HepG2 (cell line): ENCODE data around the gene HOXC5. TPM values are rescaled to one million over a fixed set of nuclear protein-coding genes. Genes with fewer than 3 reads are reported as not detected.

Experiments used
- ATAC-seq: fragments of 200-7000 bp; cut with Tn5 transposase; 3 replicates; pipeline ENCODE4 v1.9.1; 2020; ENCODE audit warnings: mild to moderate bottlenecking, moderate library complexity
- BruUV-seq: library from RNA; stranded (reverse); fragments of 400-500 nt; replicated peaks from 2 replicates; lab custom pipeline; 2021; lab: Mats Ljungman, UMichigan
- CTCF ChIA-PET: fragments of 300-600 bp; formaldehyde crosslinking; extraction: SDS; loops from one replicate; lab custom pipeline; 2021; ENCODE audit warnings: low total read pairs, inconsistent platforms, low intra/inter-chr PET ratio; lab: Yijun Ruan, JAX
- POLR2A ChIA-PET: fragments of 350-600 bp; sonication (Branson Sonifier 250); formaldehyde crosslinking; loops from one replicate; lab custom pipeline; 2020; ENCODE audit warnings: antibody characterized with exemption, inconsistent platforms; lab: Yijun Ruan, JAX
- DNase-seq: peaks from one replicate; pipeline ENCODE4 v3.0.0-alpha.2; 2015; ENCODE audit warnings: low spot score
- FAIRE-seq: peaks from 3 replicates; lab custom pipeline; 2011; peaks lifted over from hg19 to GRCh38; lab: Jason Lieb, UNC
- H2AFZ ChIP-seq: one replicate; pipeline ENCODE4 v1.6.1; 2011; ENCODE audit warnings: low read length, inconsistent platforms
- H3K27ac ChIP-seq: fragments of 300-600 bp; 3 replicates; pipeline ENCODE4 v1.8.0; 2011; ENCODE audit warnings: mixed run types, mild to moderate bottlenecking, mixed read lengths, low read length, inconsistent platforms; ENCODE audit not compliant: insufficient read depth; ENCODE audit errors: extremely low read length
- H3K27me3 ChIP-seq, 2 experiments: fragments of 200-600 bp in 1 of 2; 2 replicates in 1 of 2; 3 replicates in 1 of 2; pipeline versions ENCODE4 v1.6.0 to v1.8.0; 2011; ENCODE audit warnings: low read length in 2 of 2, mild to moderate bottlenecking in 2 of 2, moderate library complexity in 2 of 2, inconsistent platforms in 1 of 2; ENCODE audit not compliant: insufficient read depth in 2 of 2, control insufficient read depth in 1 of 2
- H3K36me3 ChIP-seq, 2 experiments: fragments of 200-600 bp in 1 of 2; replicated peaks in 1 of 2; 2 replicates in 1 of 2; 3 replicates in 1 of 2; pipeline versions ENCODE4 v1.5.1 to v1.8.0; 2011; ENCODE audit warnings: low read length in 2 of 2, inconsistent platforms in 1 of 2; ENCODE audit not compliant: insufficient read depth in 2 of 2, control insufficient read depth in 1 of 2
- H3K4me1 ChIP-seq: 2 replicates; pipeline ENCODE4 v1.5.1; 2012; ENCODE audit warnings: low read length, inconsistent platforms; ENCODE audit not compliant: insufficient read depth
- H3K4me2 ChIP-seq: 2 replicates; pipeline ENCODE4 v1.6.0; 2011; ENCODE audit warnings: low read depth, low read length, inconsistent platforms
- H3K4me3 ChIP-seq, 3 experiments: fragments of 200-600 bp in 1 of 3; sonication (generic), shearing (Covaris generic) in 1 of 3; replicated peaks in 1 of 3; 2 replicates each; pipeline ENCODE4 v1.5.1; 2011 to 2016; ENCODE audit warnings: low read length in 3 of 3, inconsistent platforms in 2 of 3, low read depth in 2 of 3, mild to moderate bottlenecking in 2 of 3, control low read depth in 1 of 3, mixed read lengths in 1 of 3; ENCODE audit not compliant: insufficient read depth in 1 of 3
- H3K79me2 ChIP-seq: one replicate; pipeline ENCODE4 v1.6.1; 2011; ENCODE audit warnings: low read length, inconsistent platforms; ENCODE audit not compliant: insufficient read depth
- H3K9ac ChIP-seq: 2 replicates; pipeline ENCODE4 v1.6.0; 2011; ENCODE audit warnings: mild to moderate bottlenecking, low read depth, low read length, inconsistent platforms; ENCODE audit not compliant: insufficient read depth
- H3K9me3 ChIP-seq: 2 replicates; pipeline ENCODE4 v1.5.1; 2012; ENCODE audit warnings: mild to moderate bottlenecking, low read length
- H4K20me1 ChIP-seq: 2 replicates; pipeline ENCODE4 v1.6.0; 2011; ENCODE audit warnings: inconsistent platforms, mild to moderate bottlenecking, low read length, moderate library complexity; ENCODE audit not compliant: insufficient read depth
- HMGXB4 ChIP-seq, 2 experiments: sonication (generic) in 1 of 2; formaldehyde crosslinking in 1 of 2; IDR thresholded peaks; 2 replicates each; pipeline versions ENCODE4 v1.4.0 to v1.6.1; 2018 to 2020; ENCODE audit warnings: missing genetic modification reagents in 2 of 2, borderline replicate concordance in 1 of 2, low read depth in 1 of 2, mild to moderate bottlenecking in 1 of 2, missing biosample characterization in 1 of 2
- HNRNPLL ChIP-seq: fragments of 200-400 bp; formaldehyde crosslinking; IDR thresholded peaks from 2 replicates; pipeline ENCODE4 v1.6.1; 2017; ENCODE audit warnings: mild to moderate bottlenecking, low read depth, low read length; ENCODE audit not compliant: poor library complexity, severe bottlenecking
- HNRNPUL1 ChIP-seq: fragments of 200-400 bp; formaldehyde crosslinking; IDR thresholded peaks from 2 replicates; pipeline ENCODE4 v1.6.1; 2017; ENCODE audit warnings: low read depth, mild to moderate bottlenecking, low read length, moderate library complexity
- KDM2A ChIP-seq: sonication (generic); formaldehyde crosslinking; IDR thresholded peaks from 2 replicates; pipeline ENCODE4 v1.4.0; 2020; ENCODE audit warnings: low read depth, missing genetic modification reagents, borderline replicate concordance
- NR2F1 ChIP-seq, 2 experiments: fragments of 450-650 bp in 1 of 2; formaldehyde crosslinking in 1 of 2; IDR thresholded peaks; 2 replicates each; pipeline versions ENCODE4 v1.5.0 to v1.6.1; 2016 to 2020; ENCODE audit warnings: mild to moderate bottlenecking in 1 of 2, missing compliant biosample characterization in 1 of 2, missing genetic modification reagents in 1 of 2, moderate library complexity in 1 of 2
- RARA ChIP-seq: IDR thresholded peaks from 2 replicates; pipeline ENCODE4 v1.6.1; 2016; ENCODE audit warnings: missing genetic modification reagents, missing compliant biosample characterization
- ZNF274 ChIP-seq: sonication (generic); formaldehyde crosslinking; IDR thresholded peaks from 2 replicates; pipeline ENCODE4 v1.5.1; 2020; ENCODE audit warnings: mild to moderate bottlenecking, missing genetic modification reagents
- ZNF572 ChIP-seq: sonication (generic); formaldehyde crosslinking; IDR thresholded peaks from 2 replicates; pipeline ENCODE4 v1.5.1; 2020; ENCODE audit warnings: mild to moderate bottlenecking, missing genetic modification reagents
- WGBS: methylation state at CpG from one replicate; pipeline ENCODE4 v1.1.6; 2017; ENCODE audit warnings: low lambda C conversion rate; 5-methylcytosine and 5-hydroxymethylcytosine counted together
- in situ Hi-C: cut with HindIII; loops from 2 replicates; pipeline ENCODE4 v1.10.0; 2017; ENCODE audit warnings: low pct_unique_long_range_greater_than_20kb; ENCODE audit not compliant: extremely low pct_ligation_motif_present
- intact Hi-C: fragments of 100-400 bp; cut with micrococcal nuclease; formaldehyde crosslinking; loops from one replicate; pipeline ENCODE4 v1.10.0; 2022; ENCODE audit not compliant: unreplicated experiment
- polyA plus RNA-seq, 8 experiments: library from polyadenylated mRNA; depleted of rRNA in 3 of 8; stranded (reverse) in 7 of 8; unstranded in 1 of 8; fragments of >200 nt; fragmentation: Illumina TruSeq in 4 of 8; extraction: Trizol in 4 of 8; gene quantifications; 2 replicates each; pipeline versions ENCODE4 v1.2.1 to v1.2.3, GENCODE V29; 2011 to 2016; ENCODE audit warnings: low read depth in 4 of 8, missing spikeins in 1 of 8, mixed read lengths in 1 of 8; ENCODE audit not compliant: insufficient read depth in 1 of 8
- total RNA-seq, 5 experiments: library from RNA; depleted of rRNA; stranded (reverse); fragments of >200 nt; fragmentation: Illumina TruSeq; extraction: Trizol; gene quantifications; 2 replicates each; pipeline ENCODE4 v1.2.3, GENCODE V29; 2016; ENCODE audit warnings: low read depth in 1 of 5
- TF ChIP-seq, protein P1 (sequence below): sonication (generic); formaldehyde crosslinking; IDR thresholded peaks from 2 replicates; pipeline ENCODE4 v1.4.0; 2020; ENCODE audit warnings: missing genetic modification reagents
- TF ChIP-seq, protein P2 (sequence below), 2 experiments: IDR thresholded peaks; 2 replicates each; pipeline ENCODE4 v1.6.1; 2011 to 2012; ENCODE audit warnings: low read length in 2 of 2, borderline replicate concordance in 1 of 2, low read depth in 1 of 2, mild to moderate bottlenecking in 1 of 2, moderate library complexity in 1 of 2

Gene HOXC5
- total and polyA plus RNA-seq, 2 of the 13 experiments (the other 11 are each of a cell fraction or from before 2014, with no cell fraction given), result not detected

- H3K9ac ChIP-seq, result no peak within 1 kb of the TSS
- in situ Hi-C loops, result no loop called here
- CTCF ChIA-PET, result interaction anchor here (0.9 to 2.3 kb wide), 3 partner anchors 216 to 232 kb away, joined by 3 to 12 read pairs (median 8); no protein-coding TSS in a partner anchor
- peak in 1 of 2 experiments; percentile 57; a peak in 1 of 4 replicates for TF ChIP-seq NR2F1 (CRISPR knock-in tag; IDR thresholded peaks at IDR 0.05)
- TF ChIP-seq, protein P1, sequence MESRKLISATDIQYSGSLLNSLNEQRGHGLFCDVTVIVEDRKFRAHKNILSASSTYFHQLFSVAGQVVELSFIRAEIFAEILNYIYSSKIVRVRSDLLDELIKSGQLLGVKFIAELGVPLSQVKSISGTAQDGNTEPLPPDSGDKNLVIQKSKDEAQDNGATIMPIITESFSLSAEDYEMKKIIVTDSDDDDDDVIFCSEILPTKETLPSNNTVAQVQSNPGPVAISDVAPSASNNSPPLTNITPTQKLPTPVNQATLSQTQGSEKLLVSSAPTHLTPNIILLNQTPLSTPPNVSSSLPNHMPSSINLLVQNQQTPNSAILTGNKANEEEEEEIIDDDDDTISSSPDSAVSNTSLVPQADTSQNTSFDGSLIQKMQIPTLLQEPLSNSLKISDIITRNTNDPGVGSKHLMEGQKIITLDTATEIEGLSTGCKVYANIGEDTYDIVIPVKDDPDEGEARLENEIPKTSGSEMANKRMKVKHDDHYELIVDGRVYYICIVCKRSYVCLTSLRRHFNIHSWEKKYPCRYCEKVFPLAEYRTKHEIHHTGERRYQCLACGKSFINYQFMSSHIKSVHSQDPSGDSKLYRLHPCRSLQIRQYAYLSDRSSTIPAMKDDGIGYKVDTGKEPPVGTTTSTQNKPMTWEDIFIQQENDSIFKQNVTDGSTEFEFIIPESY (CRISPR knock-in tag), result peak; percentile 86; the same call in 1 of the 2 replicates
- peak; percentile 40; the same call in 1 of the 2 replicates for TF ChIP-seq KDM2A (CRISPR knock-in tag)
- TF ChIP-seq RARA (CRISPR knock-in tag), result peak; percentile 38; the same call in 1 of the 2 replicates
- TF ChIP-seq HNRNPUL1, result no peak
- TF ChIP-seq ZNF572, result 0 out of 2 replicates have a peak, but pooled peaks have one; percentile 40
- no peak for TF ChIP-seq ZNF274 (CRISPR knock-in tag)
- TF ChIP-seq, protein P2, sequence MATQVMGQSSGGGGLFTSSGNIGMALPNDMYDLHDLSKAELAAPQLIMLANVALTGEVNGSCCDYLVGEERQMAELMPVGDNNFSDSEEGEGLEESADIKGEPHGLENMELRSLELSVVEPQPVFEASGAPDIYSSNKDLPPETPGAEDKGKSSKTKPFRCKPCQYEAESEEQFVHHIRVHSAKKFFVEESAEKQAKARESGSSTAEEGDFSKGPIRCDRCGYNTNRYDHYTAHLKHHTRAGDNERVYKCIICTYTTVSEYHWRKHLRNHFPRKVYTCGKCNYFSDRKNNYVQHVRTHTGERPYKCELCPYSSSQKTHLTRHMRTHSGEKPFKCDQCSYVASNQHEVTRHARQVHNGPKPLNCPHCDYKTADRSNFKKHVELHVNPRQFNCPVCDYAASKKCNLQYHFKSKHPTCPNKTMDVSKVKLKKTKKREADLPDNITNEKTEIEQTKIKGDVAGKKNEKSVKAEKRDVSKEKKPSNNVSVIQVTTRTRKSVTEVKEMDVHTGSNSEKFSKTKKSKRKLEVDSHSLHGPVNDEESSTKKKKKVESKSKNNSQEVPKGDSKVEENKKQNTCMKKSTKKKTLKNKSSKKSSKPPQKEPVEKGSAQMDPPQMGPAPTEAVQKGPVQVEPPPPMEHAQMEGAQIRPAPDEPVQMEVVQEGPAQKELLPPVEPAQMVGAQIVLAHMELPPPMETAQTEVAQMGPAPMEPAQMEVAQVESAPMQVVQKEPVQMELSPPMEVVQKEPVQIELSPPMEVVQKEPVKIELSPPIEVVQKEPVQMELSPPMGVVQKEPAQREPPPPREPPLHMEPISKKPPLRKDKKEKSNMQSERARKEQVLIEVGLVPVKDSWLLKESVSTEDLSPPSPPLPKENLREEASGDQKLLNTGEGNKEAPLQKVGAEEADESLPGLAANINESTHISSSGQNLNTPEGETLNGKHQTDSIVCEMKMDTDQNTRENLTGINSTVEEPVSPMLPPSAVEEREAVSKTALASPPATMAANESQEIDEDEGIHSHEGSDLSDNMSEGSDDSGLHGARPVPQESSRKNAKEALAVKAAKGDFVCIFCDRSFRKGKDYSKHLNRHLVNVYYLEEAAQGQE (IDR thresholded peaks at IDR 0.05; ENCODE audit: borderline replicate concordance in 1 of 2, low read depth in 1 of 2, low read length in 2 of 2), result no peak
- TF ChIP-seq HMGXB4 (CRISPR knock-in tag; IDR thresholded peaks at IDR 0.05; ENCODE audit: borderline replicate concordance in 1 of 2, low read depth in 1 of 2), result 0 out of 4 replicates have a peak, but pooled peaks of 1 of the 2 experiments have one; percentile 47
- TF ChIP-seq HNRNPLL, result peak; percentile 2
These were observed 47.8 kb upstream of the HOXC5 start, which contains the start of gene HOXC10 for GRCh38 chr12:53984901-53985691. Gene HOXC10, plus strand, starts transcription at chr12:53985146. Its CDS starts 114 bp downstream, at chr12:53985260.

More at GRCh38 chr12:53984901-53985691, 47.8 kb upstream of the HOXC5 start, which contains the start of gene HOXC10:
- peaks cover 6 to 42% of the 10 kb centered on the region in 2 experiments; a peak in 4 of 5 replicates for H3K27me3 ChIP-seq
- FAIRE-seq (no peak), DNase-seq (peak; percentile 53), ATAC-seq (peak; percentile 48)
- H3K9me3 ChIP-seq, result no peaks in the 10 kb centered on the region
- no peak within 1 kb of the TSS for H2AFZ ChIP-seq
- H3K79me2 ChIP-seq, result no peaks in the 10 kb centered on the region
- H3K36me3 ChIP-seq, result no peaks in the 10 kb centered on the region
- H3K27ac ChIP-seq, result no peak within 1 kb of the TSS
- H4K20me1 ChIP-seq, result no peaks in the 10 kb centered on the region
- no peak within 1 kb of the TSS for H3K4me3 ChIP-seq
- H3K4me2 ChIP-seq, result no peak within 1 kb of the TSS
- H3K4me1 ChIP-seq, result peaks cover 35% of the 10 kb centered on the region
- no TSS peak for BruUV-seq
- 61% methylated on average over 45 of the region's 55 CpGs for whole genome bisulfite sequencing
- POLR2A ChIA-PET, result no interaction called here
- intact Hi-C loops, result no loop called here
